HepG2 (cell line): ENCODE measurements around the gene GRB10. TPM values are rescaled to one million over a fixed set of nuclear protein-coding genes. Genes with fewer than 3 reads are reported as not detected.

Experiments
- ATAC-seq: fragments of 200-7000 bp; cut with Tn5 transposase; 3 replicates; pipeline ENCODE4 v1.9.1; 2020; ENCODE audit warnings: mild to moderate bottlenecking, moderate library complexity
- BruUV-seq: library from RNA; stranded (reverse); fragments of 400-500 nt; replicated peaks from 2 replicates; lab custom pipeline; 2021; lab: Mats Ljungman, UMichigan
- CTCF ChIA-PET: fragments of 300-600 bp; formaldehyde crosslinking; extraction: SDS; loops from one replicate; lab custom pipeline; 2021; ENCODE audit warnings: low total read pairs, inconsistent platforms, low intra/inter-chr PET ratio; lab: Yijun Ruan, JAX
- POLR2A ChIA-PET: fragments of 350-600 bp; sonication (Branson Sonifier 250); formaldehyde crosslinking; loops from one replicate; lab custom pipeline; 2020; ENCODE audit warnings: antibody characterized with exemption, inconsistent platforms; lab: Yijun Ruan, JAX
- DNase-seq: peaks from one replicate; pipeline ENCODE4 v3.0.0-alpha.2; 2015; ENCODE audit warnings: low spot score
- FAIRE-seq: peaks from 3 replicates; lab custom pipeline; 2011; peaks lifted over from hg19 to GRCh38; lab: Jason Lieb, UNC
- H2AFZ ChIP-seq: one replicate; pipeline ENCODE4 v1.6.1; 2011; ENCODE audit warnings: low read length, inconsistent platforms
- H3K27ac ChIP-seq: fragments of 300-600 bp; 3 replicates; pipeline ENCODE4 v1.8.0; 2011; ENCODE audit warnings: mixed run types, mild to moderate bottlenecking, mixed read lengths, low read length, inconsistent platforms; ENCODE audit not compliant: insufficient read depth; ENCODE audit errors: extremely low read length
- H3K27me3 ChIP-seq, 2 experiments: fragments of 200-600 bp in 1 of 2; 2 replicates in 1 of 2; 3 replicates in 1 of 2; pipeline versions ENCODE4 v1.6.0 to v1.8.0; 2011; ENCODE audit warnings: low read length in 2 of 2, mild to moderate bottlenecking in 2 of 2, moderate library complexity in 2 of 2, inconsistent platforms in 1 of 2; ENCODE audit not compliant: insufficient read depth in 2 of 2, control insufficient read depth in 1 of 2
- H3K36me3 ChIP-seq, 2 experiments: fragments of 200-600 bp in 1 of 2; replicated peaks in 1 of 2; 2 replicates in 1 of 2; 3 replicates in 1 of 2; pipeline versions ENCODE4 v1.5.1 to v1.8.0; 2011; ENCODE audit warnings: low read length in 2 of 2, inconsistent platforms in 1 of 2; ENCODE audit not compliant: insufficient read depth in 2 of 2, control insufficient read depth in 1 of 2
- H3K4me1 ChIP-seq: 2 replicates; pipeline ENCODE4 v1.5.1; 2012; ENCODE audit warnings: low read length, inconsistent platforms; ENCODE audit not compliant: insufficient read depth
- H3K4me2 ChIP-seq: 2 replicates; pipeline ENCODE4 v1.6.0; 2011; ENCODE audit warnings: low read depth, low read length, inconsistent platforms
- H3K4me3 ChIP-seq, 3 experiments: fragments of 200-600 bp in 1 of 3; sonication (generic), shearing (Covaris generic) in 1 of 3; replicated peaks in 1 of 3; 2 replicates each; pipeline ENCODE4 v1.5.1; 2011 to 2016; ENCODE audit warnings: low read length in 3 of 3, inconsistent platforms in 2 of 3, low read depth in 2 of 3, mild to moderate bottlenecking in 2 of 3, control low read depth in 1 of 3, mixed read lengths in 1 of 3; ENCODE audit not compliant: insufficient read depth in 1 of 3
- H3K79me2 ChIP-seq: one replicate; pipeline ENCODE4 v1.6.1; 2011; ENCODE audit warnings: low read length, inconsistent platforms; ENCODE audit not compliant: insufficient read depth
- H3K9ac ChIP-seq: 2 replicates; pipeline ENCODE4 v1.6.0; 2011; ENCODE audit warnings: mild to moderate bottlenecking, low read depth, low read length, inconsistent platforms; ENCODE audit not compliant: insufficient read depth
- H3K9me3 ChIP-seq: 2 replicates; pipeline ENCODE4 v1.5.1; 2012; ENCODE audit warnings: mild to moderate bottlenecking, low read length
- H4K20me1 ChIP-seq: 2 replicates; pipeline ENCODE4 v1.6.0; 2011; ENCODE audit warnings: inconsistent platforms, mild to moderate bottlenecking, low read length, moderate library complexity; ENCODE audit not compliant: insufficient read depth
- AGO2 ChIP-seq: fragments of 200-400 bp; formaldehyde crosslinking; optimal IDR thresholded peaks from 2 replicates; pipeline ENCODE3; 2017; ENCODE audit warnings: mild to moderate bottlenecking, low read depth, low read length, moderate library complexity
- AKNA ChIP-seq: sonication (generic); formaldehyde crosslinking; IDR thresholded peaks from 2 replicates; pipeline ENCODE4 v1.4.0; 2020; ENCODE audit warnings: missing genetic modification reagents, borderline replicate concordance
- CREBL2 ChIP-seq: sonication (generic); formaldehyde crosslinking; IDR thresholded peaks from 2 replicates; pipeline ENCODE4 v1.8.1; 2023; ENCODE audit warnings: missing genetic modification reagents, mild to moderate bottlenecking, borderline replicate concordance
- DMAP1 ChIP-seq: IDR thresholded peaks from 2 replicates; pipeline ENCODE4 v1.6.1; 2016
- FOXO1 ChIP-seq: sonication (generic); formaldehyde crosslinking; IDR thresholded peaks from 2 replicates; pipeline ENCODE4 v1.4.0; 2020; ENCODE audit warnings: missing genetic modification reagents
- HBP1 ChIP-seq: IDR thresholded peaks from 2 replicates; pipeline ENCODE4 v1.6.1; 2016; ENCODE audit warnings: low read depth, control low read depth
- KDM1A ChIP-seq: IDR thresholded peaks from 2 replicates; pipeline ENCODE4 v1.6.1; 2016; ENCODE audit warnings: missing compliant biosample characterization
- KDM5B ChIP-seq: sonication (generic); formaldehyde crosslinking; IDR thresholded peaks from 2 replicates; pipeline ENCODE4 v1.4.0; 2020; ENCODE audit warnings: missing genetic modification reagents, mild to moderate bottlenecking, borderline replicate concordance
- MLX ChIP-seq: IDR thresholded peaks from 2 replicates; pipeline ENCODE4 v1.6.1; 2016
- POGK ChIP-seq: sonication (generic); formaldehyde crosslinking; conservative IDR thresholded peaks from 2 replicates; pipeline ENCODE4 v1.8.0; 2022; ENCODE audit warnings: mild to moderate bottlenecking, moderate library complexity, missing genetic modification reagents
- ZNF225 ChIP-seq: sonication (generic); formaldehyde crosslinking; IDR thresholded peaks from 2 replicates; pipeline ENCODE4 v1.4.0; 2020; ENCODE audit warnings: mild to moderate bottlenecking, missing genetic modification reagents
- ZNF260 ChIP-seq: sonication (generic); formaldehyde crosslinking; IDR thresholded peaks from 2 replicates; pipeline ENCODE4 v1.4.0; 2020; ENCODE audit warnings: missing genetic modification reagents, low read depth, mild to moderate bottlenecking, borderline replicate concordance
- ZNF781 ChIP-seq: sonication (generic); formaldehyde crosslinking; IDR thresholded peaks from 2 replicates; pipeline ENCODE4 v1.5.1; 2020; ENCODE audit warnings: borderline replicate concordance, mild to moderate bottlenecking, missing genetic modification reagents; ENCODE audit errors: not compliant biosample characterization
- WGBS: methylation state at CpG from one replicate; pipeline ENCODE4 v1.1.6; 2017; ENCODE audit warnings: low lambda C conversion rate; 5-methylcytosine and 5-hydroxymethylcytosine counted together
- in situ Hi-C: cut with HindIII; loops from 2 replicates; pipeline ENCODE4 v1.10.0; 2017; ENCODE audit warnings: low pct_unique_long_range_greater_than_20kb; ENCODE audit not compliant: extremely low pct_ligation_motif_present
- intact Hi-C: fragments of 100-400 bp; cut with micrococcal nuclease; formaldehyde crosslinking; loops from one replicate; pipeline ENCODE4 v1.10.0; 2022; ENCODE audit not compliant: unreplicated experiment
- polyA plus RNA-seq, 8 experiments: library from polyadenylated mRNA; depleted of rRNA in 3 of 8; stranded (reverse) in 7 of 8; unstranded in 1 of 8; fragments of >200 nt; fragmentation: Illumina TruSeq in 4 of 8; extraction: Trizol in 4 of 8; gene quantifications; 2 replicates each; pipeline versions ENCODE4 v1.2.1 to v1.2.3, GENCODE V29; 2011 to 2016; ENCODE audit warnings: low read depth in 4 of 8, missing spikeins in 1 of 8, mixed read lengths in 1 of 8; ENCODE audit not compliant: insufficient read depth in 1 of 8
- total RNA-seq, 5 experiments: library from RNA; depleted of rRNA; stranded (reverse); fragments of >200 nt; fragmentation: Illumina TruSeq; extraction: Trizol; gene quantifications; 2 replicates each; pipeline ENCODE4 v1.2.3, GENCODE V29; 2016; ENCODE audit warnings: low read depth in 1 of 5

Gene GRB10
- total and polyA plus RNA-seq, 2 of the 13 experiments (the other 11 are each of a cell fraction or from before 2014, with no cell fraction given): 4.0 to 6.8 TPM

GRCh38 chr7:50712252-50713122 is 70.2 kb downstream of the GRB10 start:
- DNase-seq: no peak
- Histone ChIP-seq H3K27ac (no peak overlapping the region), H3K9me3 (no peaks in the 10 kb centered on the region), H3K9ac (no peak overlapping the region), H4K20me1 (no peaks in the 10 kb centered on the region), H3K27me3 (no peaks in the 10 kb centered on the region), H3K79me2 (no peaks in the 10 kb centered on the region), H3K4me3 (no peak overlapping the region), H3K4me1 (no peaks in the 10 kb centered on the region), H2AFZ (no peak overlapping the region), H3K36me3 (no peaks in the 10 kb centered on the region), H3K4me2 (no peak overlapping the region)
- BruUV-seq: no TSS peak
- in situ Hi-C loops: no loop called here
- intact Hi-C loops: no loop called here
- ATAC-seq: no peak
- FAIRE-seq: no peak
- 63% methylated on average over 3 of the region's 3 CpGs for WGBS
- ChIA-PET POLR2A (no interaction called here), CTCF (no interaction called here)
- TF ChIP-seq FOXO1 (CRISPR knock-in tag): no peak
- no peak for TF ChIP-seq AKNA (CRISPR knock-in tag)
- no peak for TF ChIP-seq ZNF781 (CRISPR knock-in tag)
- TF ChIP-seq MLX (CRISPR knock-in tag): no peak
- TF ChIP-seq CREBL2: no peak
- TF ChIP-seq HBP1 (CRISPR knock-in tag): no peak
- TF ChIP-seq ZNF225 (CRISPR knock-in tag): no peak
- no peak for TF ChIP-seq DMAP1 (CRISPR knock-in tag)
- no peak for TF ChIP-seq ZNF260 (CRISPR knock-in tag)
- no peak for TF ChIP-seq KDM1A (CRISPR knock-in tag)
- TF ChIP-seq KDM5B (CRISPR knock-in tag): no peak
- no peak for TF ChIP-seq POGK (CRISPR knock-in tag)
- TF ChIP-seq AGO2: no peak
